Esophagus squamous epithelium (tissue), 5 donors: ENCODE data around the gene MYH14. TPM values are rescaled to one million over a fixed set of nuclear protein-coding genes. Genes with fewer than 3 reads are reported as not detected.

Experiments
- DNase-seq: peaks from one replicate; lab custom pipeline; 2025; lab: John Stamatoyannopoulos, UW
- H3K27ac ChIP-seq, 4 donors: fragments of 200-600 bp; sonication (generic); one replicate each; pipeline ENCODE4 v1.5.1; 2016 to 2019; ENCODE audit warnings: mild to moderate bottlenecking in 1 of 4
- H3K27me3 ChIP-seq, 4 donors: fragments of 200-600 bp; sonication (generic); 1 replicate in 3 of 4; 2 replicates in 1 of 4; pipeline versions ENCODE4 v1.5.1 to v1.6.0; 2017 to 2021; ENCODE audit warnings: antibody characterized with exemption in 1 of 4
- H3K36me3 ChIP-seq, 3 donors: fragments of 200-600 bp; sonication (generic); one replicate each; pipeline ENCODE4 v1.5.1; 2016 to 2019
- H3K4me1 ChIP-seq, 3 donors: fragments of 200-600 bp; sonication (generic); one replicate each; pipeline ENCODE4 v1.5.1; 2017 to 2019
- H3K4me3 ChIP-seq, 4 donors: fragments of 200-600 bp; sonication (generic); 1 replicate in 3 of 4; 2 replicates in 1 of 4; pipeline ENCODE4 v1.5.1; 2016 to 2019; ENCODE audit warnings: mild to moderate bottlenecking in 2 of 4, moderate library complexity in 1 of 4
- H3K9me3 ChIP-seq, 3 donors: fragments of 200-600 bp; sonication (generic); one replicate each; pipeline ENCODE4 v1.5.1; 2016 to 2019
- CTCF ChIP-seq, 6 experiments: fragments of 450-650 bp in 4 of 6; fragments of 200-600 bp in 2 of 6; sonication (generic) in 2 of 6; IDR thresholded peaks; one replicate each; pipeline ENCODE4 v1.5.1; 2016 to 2019; ENCODE audit warnings: antibody characterized with exemption in 6 of 6, mild to moderate bottlenecking in 4 of 6, moderate library complexity in 4 of 6
- POLR2A ChIP-seq, 4 donors: fragments of 450-650 bp; IDR thresholded peaks; one replicate each; pipeline ENCODE4 v1.6.1; 2017; ENCODE audit warnings: antibody characterized with exemption in 4 of 4, mild to moderate bottlenecking in 4 of 4, moderate library complexity in 3 of 4
- WGBS, 2 donors: methylation state at CpG; one replicate each; pipeline ENCODE4 v1.1.5; 2018; 5-methylcytosine and 5-hydroxymethylcytosine counted together
- intact Hi-C: fragments of 100-400 bp; cut with DNase I; formaldehyde crosslinking; loops from one replicate; pipeline ENCODE4 v1.15.0; 2022
- total RNA-seq, 4 donors: library from RNA; depleted of rRNA; stranded (reverse); fragments of >200 nt; gene quantifications; one replicate each; pipeline ENCODE4 v1.1.0, GENCODE V29; 2016
- donor health status: DM: yes; HTN: yes; CAD: no.

MYH14 gene
- total RNA-seq, 4 donors from 2014 or later, result 31.1 to 141 (median 39.0) TPM

- Histone ChIP-seq H3K36me3 (no peaks in the 10 kb centered on the region), H3K27me3 (peaks cover 2 to 80% (median 12%) of the 10 kb centered on the region in 4 donors)
These were observed 115.7 kb downstream of the MYH14 start for GRCh38 chr19:50319156-50319555.

GRCh38 chr19:50320051-50320450 lies 116.6 kb downstream of the MYH14 start:
- intact Hi-C loops, result no loop called here
- Histone ChIP-seq H3K36me3 (no peaks in the 10 kb centered on the region), H3K4me1 (peaks cover 0 to 22% (median 11%) of the 10 kb centered on the region in 3 donors), H3K9me3 (no peaks in the 10 kb centered on the region), H3K27ac (no peak overlapping the region), H3K27me3 (peaks cover 0 to 71% (median 4%) of the 10 kb centered on the region in 4 donors), H3K4me3 (no peak overlapping the region)
- no peak for DNase-seq
- WGBS, 2 donors, result 81 to 85% methylated on average over 5 to 7 of the region's 12 CpGs
- no peak for TF ChIP-seq POLR2A (IDR thresholded peaks at IDR 0.05)
- TF ChIP-seq CTCF (IDR thresholded peaks at IDR 0.05), result no peak

More at GRCh38 chr19:50319156-50319555, 115.7 kb downstream of the MYH14 start:
- no peak for DNase-seq
- H3K4me1 ChIP-seq, result peaks cover 0 to 20% (median 2%) of the 10 kb centered on the region in 3 donors
- TF ChIP-seq POLR2A (IDR thresholded peaks at IDR 0.05) (no peak), CTCF (IDR thresholded peaks at IDR 0.05) (no peak)
- 80 to 86% methylated on average over 11 of the region's 11 CpGs for WGBS, 2 donors
- H3K27ac ChIP-seq, result no peak overlapping the region
- intact Hi-C loops, result no loop called here
- H3K9me3 ChIP-seq, result no peaks in the 10 kb centered on the region
- no peak overlapping the region for H3K4me3 ChIP-seq

- TF ChIP-seq POLR2A (IDR thresholded peaks at IDR 0.05) (no peak), CTCF (IDR thresholded peaks at IDR 0.05) (no peak)
- no peaks in the 10 kb centered on the region for H3K9me3 ChIP-seq
- peaks cover 0 to 70% (median 2%) of the 10 kb centered on the region in 4 donors for H3K27me3 ChIP-seq
- intact Hi-C loops, result no loop called here
- H3K36me3 ChIP-seq, result no peaks in the 10 kb centered on the region
- DNase-seq, result no peak
- H3K4me1 ChIP-seq, result peaks cover 0 to 28% (median 16%) of the 10 kb centered on the region in 3 donors
- no peak overlapping the region for H3K4me3 ChIP-seq
- H3K27ac ChIP-seq, result no peak overlapping the region
- 91 to 93% methylated on average over 7 to 14 of the region's 20 CpGs for WGBS, 2 donors
These were observed 117.2 kb downstream of the MYH14 start for GRCh38 chr19:50320596-50320995.

GRCh38 chr19:50321831-50322230 lies 118.4 kb downstream of the MYH14 start:
- no peak overlapping the region for H3K27ac ChIP-seq
- peaks cover 9 to 34% (median 26%) of the 10 kb centered on the region in 3 donors for H3K4me1 ChIP-seq
- intact Hi-C loops, result no loop called here
- no peaks in the 10 kb centered on the region for H3K36me3 ChIP-seq
- H3K4me3 ChIP-seq, result no peak overlapping the region
- H3K27me3 ChIP-seq, result peaks cover 0 to 70% (median 6%) of the 10 kb centered on the region in 4 donors
- WGBS, 2 donors, result 64 to 88% methylated on average over 3 to 4 of the region's 4 CpGs
- TF ChIP-seq CTCF (IDR thresholded peaks at IDR 0.05), result no peak
- TF ChIP-seq POLR2A (IDR thresholded peaks at IDR 0.05), result no peak
- H3K9me3 ChIP-seq, result no peaks in the 10 kb centered on the region
- no peak for DNase-seq

- H3K4me1 ChIP-seq, result peaks cover 9 to 38% (median 26%) of the 10 kb centered on the region in 3 donors
- H3K36me3 ChIP-seq, result no peaks in the 10 kb centered on the region
- no peak for DNase-seq
- H3K27me3 ChIP-seq, result peaks cover 0 to 70% (median 8%) of the 10 kb centered on the region in 4 donors
- H3K4me3 ChIP-seq, result no peak overlapping the region
- TF ChIP-seq POLR2A (IDR thresholded peaks at IDR 0.05) (no peak), CTCF (IDR thresholded peaks at IDR 0.05) (no peak)
- H3K9me3 ChIP-seq, result no peaks in the 10 kb centered on the region
- H3K27ac ChIP-seq, result no peak overlapping the region
- WGBS, 2 donors, result 80 to 82% methylated on average over 12 of the region's 12 CpGs
- intact Hi-C loops, result no loop called here
These were observed 118.8 kb downstream of the MYH14 start for GRCh38 chr19:50322234-50322633.
